ENCODE results near the gene FAM24A. TPM values are rescaled to one million over a fixed set of nuclear protein-coding genes. Genes with fewer than 3 reads are reported as not detected.

Gene FAM24A
- total and polyA plus RNA-seq, 10 of the 15 experiments (the other 5 are each of a cell fraction or from before 2014, with no cell fraction given): not detected

DNA sequence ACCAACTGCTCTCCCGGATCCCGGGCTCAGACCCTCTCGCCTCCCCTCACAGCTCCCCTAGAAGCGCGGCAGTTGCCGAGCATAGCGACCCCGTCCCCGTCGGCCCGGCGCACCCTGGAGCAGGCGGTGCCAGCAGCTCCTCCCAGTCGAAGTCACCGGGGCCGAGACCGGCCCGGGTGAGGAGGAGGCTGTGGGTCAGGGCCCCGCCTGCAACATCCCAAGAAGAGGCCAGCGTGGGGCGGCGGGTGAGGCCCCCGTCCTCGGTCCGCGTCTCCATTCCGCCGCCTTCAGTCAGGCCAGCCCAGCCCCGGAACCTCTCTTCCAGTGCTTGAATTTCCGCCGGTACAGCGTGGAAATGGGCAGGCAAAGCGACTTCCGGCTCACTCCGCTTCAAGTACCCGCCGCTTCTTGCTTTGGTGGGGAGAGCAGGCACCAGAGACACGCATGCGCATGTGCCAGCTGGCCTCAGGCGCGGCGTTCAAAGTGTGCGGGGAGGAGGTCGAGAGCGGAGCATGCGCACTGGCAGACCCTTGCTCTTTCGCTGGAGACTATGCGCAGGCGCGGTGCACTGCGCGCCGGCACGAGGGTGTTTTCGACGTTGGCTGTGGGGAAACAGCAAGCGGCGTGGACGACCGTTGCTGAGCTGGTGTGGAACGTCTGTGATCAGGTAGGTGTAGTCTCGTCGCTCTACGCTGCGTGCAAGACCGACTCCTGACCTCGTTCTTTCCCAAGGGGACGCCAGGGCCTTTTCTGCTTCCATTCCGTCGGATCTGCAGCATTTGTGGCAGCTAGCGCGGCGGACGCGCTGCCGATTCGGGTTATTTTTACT, 43.7 kb downstream of the FAM24A start, which contains the start of gene C10orf88:
C10orf88 (minus strand) TSS at position 326 of the 829 bp plus-strand sequence; CDS start at position 277, 49 bp downstream.
- no peaks in the 10 kb centered on the region for H3K27me3 ChIP-seq (replicated peaks in 1 of 2; ENCODE audit: control insufficient read depth in 2 of 2, insufficient read depth in 2 of 2, low read length in 1 of 2)
- ATAC-seq (peak; percentile 100), DNase-seq (ENCODE audit: low read depth, low spot score) (peak; percentile 96), FAIRE-seq (peak; percentile 88)
- no peaks in the 10 kb centered on the region for H3K36me3 ChIP-seq (ENCODE audit: control insufficient read depth in 2 of 2, insufficient read depth in 2 of 2, low read length in 1 of 2)
- H3K4me1 ChIP-seq (ENCODE audit: control insufficient read depth, insufficient read depth, low read length): peaks cover 5% of the 10 kb centered on the region
- intact Hi-C loops (cut with micrococcal nuclease; ENCODE audit: unreplicated experiment) (loop anchor here (5.0 kb wide), 1 partner anchor 77 kb away; the partner anchor contains the start of gene FAM24B), in situ Hi-C loops (cut with MboI) (no loop called here)
- H2AFZ ChIP-seq (ENCODE audit: control insufficient read depth, low read depth, low read length): peak within 1 kb of the TSS; percentile 98
- BruUV-seq (replicated peaks): no TSS peak
- ChIA-PET RAD21 (ENCODE audit: unreplicated experiment) (interaction anchor here (1.1 to 1.7 kb wide), 3 partner anchors 18 to 26 kb away, joined by 3 to 7 read pairs (median 4); partner anchors contain the start of gene PSTK), SMC1A (ENCODE audit: uncharacterized antibody, unreplicated experiment) (interaction anchor here (1.5 kb wide), 2 partner anchors 20 to 27 kb away, joined by 3 to 7 read pairs; partner anchors contain the start of gene PSTK), CTCF (interaction anchor here (0.6 to 1.2 kb wide), 3 partner anchors 26 to 526 kb away, joined by 3 to 5 read pairs (median 3); partner anchors contain the start of gene PSTK), POLR2A (interaction anchor here (1.0 to 1.7 kb wide), 2 partner anchors 27 to 54 kb away, joined by 3 to 4 read pairs; partner anchors contain the start of genes ACADSB and IKZF5)
- H3K9me3 ChIP-seq (replicated peaks; ENCODE audit: control insufficient read depth, insufficient read depth, low read length): peaks cover 4% of the 10 kb centered on the region; the same call in 2 of the 3 replicates
- H3K4me2 ChIP-seq (ENCODE audit: control insufficient read depth, insufficient read depth): peak within 1 kb of the TSS; percentile 94
- H3K4me3 ChIP-seq: peak within 1 kb of the TSS; percentile 80
- H3K27ac ChIP-seq (ENCODE audit: control insufficient read depth, insufficient read depth): peak within 1 kb of the TSS; percentile 65
- no peaks in the 10 kb centered on the region for H4K20me1 ChIP-seq (ENCODE audit: control insufficient read depth, insufficient read depth)
- peaks cover 4% of the 10 kb centered on the region for H3K79me2 ChIP-seq (ENCODE audit: control insufficient read depth, insufficient read depth, low read length)
- WGBS (ENCODE audit: insufficient coverage, insufficient replicate concordance, low lambda C conversion rate, missing lambda C conversion rate): 20% methylated on average over 70 of the region's 77 CpGs
- peak within 1 kb of the TSS; percentile 75 for H3K9ac ChIP-seq (ENCODE audit: control insufficient read depth, insufficient read depth, low read length)
- TF ChIP-seq, protein P1, sequence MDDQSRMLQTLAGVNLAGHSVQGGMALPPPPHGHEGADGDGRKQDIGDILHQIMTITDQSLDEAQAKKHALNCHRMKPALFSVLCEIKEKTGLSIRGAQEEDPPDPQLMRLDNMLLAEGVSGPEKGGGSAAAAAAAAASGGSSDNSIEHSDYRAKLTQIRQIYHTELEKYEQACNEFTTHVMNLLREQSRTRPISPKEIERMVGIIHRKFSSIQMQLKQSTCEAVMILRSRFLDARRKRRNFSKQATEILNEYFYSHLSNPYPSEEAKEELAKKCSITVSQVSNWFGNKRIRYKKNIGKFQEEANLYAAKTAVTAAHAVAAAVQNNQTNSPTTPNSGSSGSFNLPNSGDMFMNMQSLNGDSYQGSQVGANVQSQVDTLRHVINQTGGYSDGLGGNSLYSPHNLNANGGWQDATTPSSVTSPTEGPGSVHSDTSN (IDR thresholded peaks at IDR 0.05; ENCODE audit: insufficient replicate concordance, low read depth, low read length): no peak
- TF ChIP-seq, protein P2, sequence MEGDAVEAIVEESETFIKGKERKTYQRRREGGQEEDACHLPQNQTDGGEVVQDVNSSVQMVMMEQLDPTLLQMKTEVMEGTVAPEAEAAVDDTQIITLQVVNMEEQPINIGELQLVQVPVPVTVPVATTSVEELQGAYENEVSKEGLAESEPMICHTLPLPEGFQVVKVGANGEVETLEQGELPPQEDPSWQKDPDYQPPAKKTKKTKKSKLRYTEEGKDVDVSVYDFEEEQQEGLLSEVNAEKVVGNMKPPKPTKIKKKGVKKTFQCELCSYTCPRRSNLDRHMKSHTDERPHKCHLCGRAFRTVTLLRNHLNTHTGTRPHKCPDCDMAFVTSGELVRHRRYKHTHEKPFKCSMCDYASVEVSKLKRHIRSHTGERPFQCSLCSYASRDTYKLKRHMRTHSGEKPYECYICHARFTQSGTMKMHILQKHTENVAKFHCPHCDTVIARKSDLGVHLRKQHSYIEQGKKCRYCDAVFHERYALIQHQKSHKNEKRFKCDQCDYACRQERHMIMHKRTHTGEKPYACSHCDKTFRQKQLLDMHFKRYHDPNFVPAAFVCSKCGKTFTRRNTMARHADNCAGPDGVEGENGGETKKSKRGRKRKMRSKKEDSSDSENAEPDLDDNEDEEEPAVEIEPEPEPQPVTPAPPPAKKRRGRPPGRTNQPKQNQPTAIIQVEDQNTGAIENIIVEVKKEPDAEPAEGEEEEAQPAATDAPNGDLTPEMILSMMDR (IDR thresholded peaks at IDR 0.05 in 2 of 3, conservative IDR thresholded peaks at IDR 0.05 in 1 of 3; ENCODE audit: control insufficient read depth in 2 of 3, extremely low read depth in 1 of 3, insufficient read depth in 1 of 3, low read depth in 3 of 3, low read length in 3 of 3): no peak
- TF ChIP-seq, protein P3, sequence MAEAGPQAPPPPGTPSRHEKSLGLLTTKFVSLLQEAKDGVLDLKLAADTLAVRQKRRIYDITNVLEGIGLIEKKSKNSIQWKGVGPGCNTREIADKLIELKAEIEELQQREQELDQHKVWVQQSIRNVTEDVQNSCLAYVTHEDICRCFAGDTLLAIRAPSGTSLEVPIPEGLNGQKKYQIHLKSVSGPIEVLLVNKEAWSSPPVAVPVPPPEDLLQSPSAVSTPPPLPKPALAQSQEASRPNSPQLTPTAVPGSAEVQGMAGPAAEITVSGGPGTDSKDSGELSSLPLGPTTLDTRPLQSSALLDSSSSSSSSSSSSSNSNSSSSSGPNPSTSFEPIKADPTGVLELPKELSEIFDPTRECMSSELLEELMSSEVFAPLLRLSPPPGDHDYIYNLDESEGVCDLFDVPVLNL (IDR thresholded peaks at IDR 0.05; ENCODE audit: low read depth, low read length): peak; percentile 96
- TF ChIP-seq, protein P4, sequence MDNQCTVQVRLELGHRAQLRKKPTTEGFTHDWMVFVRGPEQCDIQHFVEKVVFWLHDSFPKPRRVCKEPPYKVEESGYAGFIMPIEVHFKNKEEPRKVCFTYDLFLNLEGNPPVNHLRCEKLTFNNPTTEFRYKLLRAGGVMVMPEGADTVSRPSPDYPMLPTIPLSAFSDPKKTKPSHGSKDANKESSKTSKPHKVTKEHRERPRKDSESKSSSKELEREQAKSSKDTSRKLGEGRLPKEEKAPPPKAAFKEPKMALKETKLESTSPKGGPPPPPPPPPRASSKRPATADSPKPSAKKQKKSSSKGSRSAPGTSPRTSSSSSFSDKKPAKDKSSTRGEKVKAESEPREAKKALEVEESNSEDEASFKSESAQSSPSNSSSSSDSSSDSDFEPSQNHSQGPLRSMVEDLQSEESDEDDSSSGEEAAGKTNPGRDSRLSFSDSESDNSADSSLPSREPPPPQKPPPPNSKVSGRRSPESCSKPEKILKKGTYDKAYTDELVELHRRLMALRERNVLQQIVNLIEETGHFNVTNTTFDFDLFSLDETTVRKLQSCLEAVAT (IDR thresholded peaks at IDR 0.05): peak; percentile 79; the same call in 1 of the 2 replicates
- TF ChIP-seq CHD2 (IDR thresholded peaks at IDR 0.05; ENCODE audit: borderline replicate concordance, low read depth, low read length): peak; percentile 85
- TF ChIP-seq, protein P5, sequence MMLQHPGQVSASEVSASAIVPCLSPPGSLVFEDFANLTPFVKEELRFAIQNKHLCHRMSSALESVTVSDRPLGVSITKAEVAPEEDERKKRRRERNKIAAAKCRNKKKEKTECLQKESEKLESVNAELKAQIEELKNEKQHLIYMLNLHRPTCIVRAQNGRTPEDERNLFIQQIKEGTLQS (IDR thresholded peaks at IDR 0.05; ENCODE audit: borderline replicate concordance, extremely low read depth, low read depth, low read length): peak; percentile 46; the same call in 1 of the 2 replicates
- TF ChIP-seq, protein P6, sequence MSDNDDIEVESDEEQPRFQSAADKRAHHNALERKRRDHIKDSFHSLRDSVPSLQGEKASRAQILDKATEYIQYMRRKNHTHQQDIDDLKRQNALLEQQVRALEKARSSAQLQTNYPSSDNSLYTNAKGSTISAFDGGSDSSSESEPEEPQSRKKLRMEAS (IDR thresholded peaks at IDR 0.05; ENCODE audit: low read depth, low read length): peak; percentile 99
- TF ChIP-seq SMARCA5 (IDR thresholded peaks at IDR 0.05): no peak
- TF ChIP-seq, protein P7, sequence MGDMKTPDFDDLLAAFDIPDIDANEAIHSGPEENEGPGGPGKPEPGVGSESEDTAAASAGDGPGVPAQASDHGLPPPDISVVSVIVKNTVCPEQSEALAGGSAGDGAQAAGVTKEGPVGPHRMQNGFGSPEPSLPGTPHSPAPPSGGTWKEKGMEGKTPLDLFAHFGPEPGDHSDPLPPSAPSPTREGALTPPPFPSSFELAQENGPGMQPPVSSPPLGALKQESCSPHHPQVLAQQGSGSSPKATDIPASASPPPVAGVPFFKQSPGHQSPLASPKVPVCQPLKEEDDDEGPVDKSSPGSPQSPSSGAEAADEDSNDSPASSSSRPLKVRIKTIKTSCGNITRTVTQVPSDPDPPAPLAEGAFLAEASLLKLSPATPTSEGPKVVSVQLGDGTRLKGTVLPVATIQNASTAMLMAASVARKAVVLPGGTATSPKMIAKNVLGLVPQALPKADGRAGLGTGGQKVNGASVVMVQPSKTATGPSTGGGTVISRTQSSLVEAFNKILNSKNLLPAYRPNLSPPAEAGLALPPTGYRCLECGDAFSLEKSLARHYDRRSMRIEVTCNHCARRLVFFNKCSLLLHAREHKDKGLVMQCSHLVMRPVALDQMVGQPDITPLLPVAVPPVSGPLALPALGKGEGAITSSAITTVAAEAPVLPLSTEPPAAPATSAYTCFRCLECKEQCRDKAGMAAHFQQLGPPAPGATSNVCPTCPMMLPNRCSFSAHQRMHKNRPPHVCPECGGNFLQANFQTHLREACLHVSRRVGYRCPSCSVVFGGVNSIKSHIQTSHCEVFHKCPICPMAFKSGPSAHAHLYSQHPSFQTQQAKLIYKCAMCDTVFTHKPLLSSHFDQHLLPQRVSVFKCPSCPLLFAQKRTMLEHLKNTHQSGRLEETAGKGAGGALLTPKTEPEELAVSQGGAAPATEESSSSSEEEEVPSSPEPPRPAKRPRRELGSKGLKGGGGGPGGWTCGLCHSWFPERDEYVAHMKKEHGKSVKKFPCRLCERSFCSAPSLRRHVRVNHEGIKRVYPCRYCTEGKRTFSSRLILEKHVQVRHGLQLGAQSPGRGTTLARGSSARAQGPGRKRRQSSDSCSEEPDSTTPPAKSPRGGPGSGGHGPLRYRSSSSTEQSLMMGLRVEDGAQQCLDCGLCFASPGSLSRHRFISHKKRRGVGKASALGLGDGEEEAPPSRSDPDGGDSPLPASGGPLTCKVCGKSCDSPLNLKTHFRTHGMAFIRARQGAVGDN (IDR thresholded peaks at IDR 0.05): peak; percentile 98
